H9 (cell line): ENCODE results near the gene HBZ. TPM values are rescaled to one million over a fixed set of nuclear protein-coding genes. Genes with fewer than 3 reads are reported as not detected.
"Not testable (repeated sequence)": the region's sequence is repeated elsewhere in the genome, so short reads cannot be mapped to it uniquely, and the experiment has no call there.

Experiments
- DNase-seq: peaks from one replicate; pipeline ENCODE4 v3.0.0-alpha.2; 2017
- H2AFZ ChIP-seq: one replicate; pipeline ENCODE4 v1.6.1; 2013; ENCODE audit warnings: mild to moderate bottlenecking, low read length, control low read depth, moderate library complexity
- H2AK5ac ChIP-seq: 2 replicates; pipeline ENCODE4 v1.6.1; 2013; ENCODE audit warnings: low read length, control low read depth, mixed read lengths; ENCODE audit not compliant: insufficient read length
- H2BK120ac ChIP-seq: one replicate; pipeline ENCODE4 v1.6.1; 2013; ENCODE audit warnings: low read depth, mild to moderate bottlenecking, low read length, control low read depth, inconsistent platforms; ENCODE audit not compliant: poor library complexity, severe bottlenecking
- H2BK12ac ChIP-seq: 2 replicates; pipeline ENCODE4 v1.6.1; 2013; ENCODE audit warnings: low read length, control low read depth, mixed read lengths, low read depth; ENCODE audit not compliant: insufficient read length
- H2BK15ac ChIP-seq: 2 replicates; pipeline ENCODE4 v1.6.1; 2013; ENCODE audit warnings: low read depth, low read length, control low read depth
- H2BK20ac ChIP-seq: one replicate; pipeline ENCODE4 v1.6.1; 2013; ENCODE audit warnings: low read depth, mild to moderate bottlenecking, low read length, control low read depth, inconsistent platforms; ENCODE audit not compliant: poor library complexity, severe bottlenecking
- H2BK5ac ChIP-seq: 2 replicates; pipeline ENCODE4 v1.6.1; 2013; ENCODE audit warnings: low read length, control low read depth, mixed read lengths; ENCODE audit not compliant: insufficient read length
- H3K14ac ChIP-seq: 2 replicates; pipeline ENCODE4 v1.6.1; 2013; ENCODE audit warnings: low read length, control low read depth; ENCODE audit not compliant: insufficient read depth
- H3K18ac ChIP-seq: 2 replicates; pipeline ENCODE4 v1.6.1; 2013; ENCODE audit warnings: low read depth, mild to moderate bottlenecking, mixed read lengths, low read length, control low read depth; ENCODE audit not compliant: insufficient read length
- H3K23ac ChIP-seq: 2 replicates; pipeline ENCODE4 v1.6.1; 2013; ENCODE audit warnings: low read length, control low read depth, mixed read lengths, low read depth; ENCODE audit not compliant: insufficient read length
- H3K23me2 ChIP-seq: 2 replicates; pipeline ENCODE4 v1.6.1; 2013; ENCODE audit warnings: low read depth, mild to moderate bottlenecking, mixed read lengths, low read length, control low read depth; ENCODE audit not compliant: insufficient read length, poor library complexity, severe bottlenecking
- H3K27ac ChIP-seq: 2 replicates; pipeline ENCODE4 v1.5.1; 2013; ENCODE audit warnings: low read length, control low read depth, mixed read lengths, low read depth; ENCODE audit not compliant: insufficient read length
- H3K27me3 ChIP-seq: 2 replicates; pipeline ENCODE4 v1.6.1; 2013; ENCODE audit warnings: low read length, control low read depth, inconsistent platforms; ENCODE audit not compliant: insufficient read depth
- H3K4ac ChIP-seq: 2 replicates; pipeline ENCODE4 v1.6.1; 2013; ENCODE audit warnings: low read depth, mild to moderate bottlenecking, control low read depth, inconsistent platforms, low read length, moderate library complexity
- H3K4me1 ChIP-seq: 2 replicates; pipeline ENCODE4 v1.6.1; 2013; ENCODE audit warnings: low read length, control low read depth, inconsistent platforms; ENCODE audit not compliant: insufficient read depth
- H3K4me2 ChIP-seq: 2 replicates; pipeline ENCODE4 v1.6.1; 2013; ENCODE audit warnings: low read length, control low read depth, mixed read lengths; ENCODE audit not compliant: insufficient read length, insufficient read depth
- H3K56ac ChIP-seq: 2 replicates; pipeline ENCODE4 v1.6.1; 2013; ENCODE audit warnings: low read depth, mild to moderate bottlenecking, mixed read lengths, low read length, control low read depth; ENCODE audit not compliant: insufficient read length
- H3K79me1 ChIP-seq: 2 replicates; pipeline ENCODE4 v1.6.1; 2013; ENCODE audit warnings: low read depth, mild to moderate bottlenecking, moderate library complexity, low read length, control low read depth, inconsistent platforms; ENCODE audit not compliant: insufficient read depth, poor library complexity, severe bottlenecking
- H3K79me2 ChIP-seq: 2 replicates; pipeline ENCODE4 v1.6.1; 2013; ENCODE audit warnings: low read length, control low read depth, inconsistent platforms; ENCODE audit not compliant: insufficient read depth
- H3K9ac ChIP-seq: 2 replicates; pipeline ENCODE4 v1.6.1; 2013; ENCODE audit warnings: low read length, control low read depth, mixed read lengths; ENCODE audit not compliant: insufficient read length; ENCODE audit errors: extremely low read depth
- H3K9me3 ChIP-seq: one replicate; pipeline ENCODE4 v1.6.1; 2013; ENCODE audit warnings: low read depth, low read length, inconsistent platforms; ENCODE audit not compliant: control insufficient read depth
- H3T11ph ChIP-seq: one replicate; pipeline ENCODE4 v1.6.1; 2013; ENCODE audit warnings: mild to moderate bottlenecking, low read length, control low read depth, inconsistent platforms
- H4K20me1 ChIP-seq: one replicate; pipeline ENCODE4 v1.6.1; 2013; ENCODE audit not compliant: control insufficient read depth, insufficient read length, insufficient read depth
- H4K5ac ChIP-seq: 2 replicates; pipeline ENCODE4 v1.6.1; 2013; ENCODE audit warnings: low read depth, mild to moderate bottlenecking, mixed read lengths, low read length, control low read depth; ENCODE audit not compliant: insufficient read length
- H4K8ac ChIP-seq: replicated peaks from 2 replicates; pipeline ENCODE4 v1.6.1; 2013; ENCODE audit warnings: low read length, control low read depth, mixed read lengths, low read depth; ENCODE audit not compliant: insufficient read length
- H4K91ac ChIP-seq: 2 replicates; pipeline ENCODE4 v1.6.1; 2013; ENCODE audit warnings: low read depth, mild to moderate bottlenecking, moderate library complexity, mixed read lengths, low read length, control low read depth; ENCODE audit not compliant: insufficient read length
- H3K27ac Mint-ChIP-seq, 3 experiments: 2 replicates in 2 of 3; 3 replicates in 1 of 3; pipeline ENCODE4 v1.8.0; 2020 to 2021; ENCODE audit warnings: mixed read lengths in 3 of 3, mild to moderate bottlenecking in 1 of 3, moderate library complexity in 1 of 3
- H3K27me3 Mint-ChIP-seq: 2 replicates; pipeline ENCODE4 v1.8.0; 2021; ENCODE audit warnings: low read depth, mild to moderate bottlenecking, moderate library complexity, mixed read lengths
- H3K36me3 Mint-ChIP-seq, 3 experiments: 2 replicates in 2 of 3; 3 replicates in 1 of 3; pipeline ENCODE4 v1.8.0; 2020 to 2021; ENCODE audit warnings: low read depth in 3 of 3, mixed read lengths in 3 of 3; ENCODE audit not compliant: insufficient read depth in 1 of 3
- H3K4me1 Mint-ChIP-seq, 2 experiments: 2 replicates each; pipeline ENCODE4 v1.8.0; 2020; ENCODE audit warnings: mixed read lengths in 2 of 2
- H3K4me3 Mint-ChIP-seq, 2 experiments: 2 replicates in 1 of 2; 3 replicates in 1 of 2; pipeline ENCODE4 v1.8.0; 2020 to 2021; ENCODE audit warnings: mild to moderate bottlenecking in 2 of 2, mixed read lengths in 2 of 2, moderate library complexity in 1 of 2
- H3K9me3 Mint-ChIP-seq, 2 experiments: 2 replicates in 1 of 2; 3 replicates in 1 of 2; pipeline ENCODE4 v1.8.0; 2020; ENCODE audit warnings: mild to moderate bottlenecking in 2 of 2, mixed read lengths in 2 of 2, moderate library complexity in 1 of 2
- CTCF ChIP-seq: fragments of 200-600 bp; sonication (generic); conservative IDR thresholded peaks from 3 replicates; pipeline ENCODE4 v1.8.0; 2021; ENCODE audit warnings: antibody characterized with exemption, mild to moderate bottlenecking
- WGBS: extraction: QIAGEN DNeasy Blood & Tissue Kit; methylation state at CpG from one replicate; pipeline ENCODE4 v1.1.7; 2013; ENCODE audit warnings: missing lambda C conversion rate, low lambda C conversion rate, mixed read lengths; ENCODE audit not compliant: insufficient read length; ENCODE audit errors: extremely low coverage; 5-methylcytosine and 5-hydroxymethylcytosine counted together
- total RNA-seq: library from RNA; stranded (reverse); gene quantifications from 2 replicates; pipeline ENCODE4 v1.2.1, GENCODE V29; 2021

Gene HBZ
- total RNA-seq, 1 experiment from 2014 or later: not detected

GRCh38 chr16:149024-149660, 3.3 kb upstream of the HBZ start:
- H4K5ac ChIP-seq: no peak overlapping the region
- no peaks in the 10 kb centered on the region for H3K23me2 ChIP-seq
- no peak overlapping the region for H2AK5ac ChIP-seq
- H3K18ac ChIP-seq: no peak overlapping the region
- no peaks in the 10 kb centered on the region for H3K79me2 ChIP-seq
- Mint-ChIP-seq H3K27me3 (peaks cover 56% of the 10 kb centered on the region), H3K36me3 (no peaks in the 10 kb centered on the region), H3K4me1 (no peaks in the 10 kb centered on the region), H3K4me3 (no peak overlapping the region), H3K27ac (no peak overlapping the region), H3K9me3 (no peaks in the 10 kb centered on the region)
- H4K8ac ChIP-seq: no peak overlapping the region
- no peak overlapping the region for H2BK20ac ChIP-seq
- no peaks in the 10 kb centered on the region for H4K20me1 ChIP-seq
- WGBS: no CpG with 5 or more reads among the region's 9 CpGs
- no peak for TF ChIP-seq CTCF
- no peak overlapping the region for H3K4me2 ChIP-seq
- no peak overlapping the region for H3K27ac ChIP-seq
- H2BK5ac ChIP-seq: no peak overlapping the region
- no peaks in the 10 kb centered on the region for H3K4me1 ChIP-seq
- no peak overlapping the region for H4K91ac ChIP-seq
- no peak overlapping the region for H2AFZ ChIP-seq
- no peak overlapping the region for H3K14ac ChIP-seq
- no peak overlapping the region for H2BK120ac ChIP-seq
- no peak overlapping the region for H2BK12ac ChIP-seq
- H3K23ac ChIP-seq: no peak overlapping the region
- H2BK15ac ChIP-seq: no peak overlapping the region
- H3T11ph ChIP-seq: no peak overlapping the region
- no peak overlapping the region for H3K4ac ChIP-seq
- no peaks in the 10 kb centered on the region for H3K9me3 ChIP-seq
- no peak for DNase-seq
- no peaks in the 10 kb centered on the region; the same call in 1 of the 2 replicates for H3K27me3 ChIP-seq
- no peak overlapping the region for H3K56ac ChIP-seq
- H3K79me1 ChIP-seq: no peaks in the 10 kb centered on the region
- H3K9ac ChIP-seq: no peak overlapping the region

- not testable (repeated sequence) for H3K23me2 ChIP-seq, H3K4ac ChIP-seq, H4K20me1 ChIP-seq, H3K23ac ChIP-seq, H4K91ac ChIP-seq, H3K27me3 ChIP-seq, H3K27ac Mint-ChIP-seq, H3K18ac ChIP-seq, H2AFZ ChIP-seq, H2BK5ac ChIP-seq, H3K9me3 ChIP-seq, H2BK12ac ChIP-seq, H4K5ac ChIP-seq, H2BK120ac ChIP-seq, H2BK15ac ChIP-seq, H3K9ac ChIP-seq, H3K4me2 ChIP-seq, H3K79me2 ChIP-seq, H3K4me1 ChIP-seq, H3K79me1 ChIP-seq, H2AK5ac ChIP-seq, H3K27ac ChIP-seq, H4K8ac ChIP-seq, H3K4me1 Mint-ChIP-seq, H3K36me3 Mint-ChIP-seq, H3K56ac ChIP-seq, H3K9me3 Mint-ChIP-seq, H2BK20ac ChIP-seq, H3K14ac ChIP-seq, DNase-seq, H3T11ph ChIP-seq
- Mint-ChIP-seq H3K27me3 (peaks cover 86% of the 10 kb centered on the region), H3K4me3 (peak overlapping the region; percentile 34 to 67; a peak in 3 of 5 replicates)
- no CpG with 5 or more reads among the region's 6 CpGs for WGBS
These were observed 681 bp downstream of the HBZ start for GRCh38 chr16:153129-153521.
